Panc1 (cell line): ENCODE measurements around the gene REG3A. TPM values are rescaled to one million over a fixed set of nuclear protein-coding genes. Genes with fewer than 3 reads are reported as not detected.

Source experiments
- ATAC-seq: fragments of 200-7000 bp; cut with Tn5 transposase; 2 replicates; pipeline ENCODE4 v1.9.1; 2020; ENCODE audit warnings: mild to moderate bottlenecking, moderate library complexity
- BruUV-seq: library from RNA; stranded (reverse); fragments of 400-500 nt; replicated peaks from 2 replicates; lab custom pipeline; 2021; lab: Mats Ljungman, UMichigan
- CTCF ChIA-PET: fragments of 300-600 bp; sonication (Branson Sonifier 250); formaldehyde crosslinking; loops from one replicate; lab custom pipeline; 2022; ENCODE audit warnings: antibody characterized with exemption; lab: Charles Lee
- POLR2A ChIA-PET: fragments of 300-600 bp; sonication (Branson Sonifier 250); formaldehyde crosslinking; loops from one replicate; lab custom pipeline; 2022; ENCODE audit warnings: antibody characterized with exemption; lab: Charles Lee
- DNase-seq: peaks from one replicate; pipeline ENCODE4 v3.0.0-alpha.2; 2010; ENCODE audit warnings: low read depth, low spot score
- H3K27ac ChIP-seq: 2 replicates; pipeline ENCODE4 v1.5.1; 2011; ENCODE audit warnings: mild to moderate bottlenecking, low read length, inconsistent platforms
- H3K27me3 ChIP-seq: fragments of 200-500 bp; sonication (Bioruptor generic); 2 replicates; pipeline ENCODE4 v1.6.0; 2014; ENCODE audit warnings: low read length, inconsistent platforms; ENCODE audit not compliant: control insufficient read depth, insufficient read depth
- H3K36me3 ChIP-seq: fragments of 200-500 bp; sonication (Bioruptor generic); 2 replicates; pipeline ENCODE4 v1.5.1; 2014; ENCODE audit warnings: inconsistent platforms, mild to moderate bottlenecking, low read length, moderate library complexity; ENCODE audit not compliant: control insufficient read depth, insufficient read depth
- H3K4me1 ChIP-seq: 2 replicates; pipeline ENCODE4 v1.5.1; 2011; ENCODE audit warnings: inconsistent platforms, mild to moderate bottlenecking, low read length, moderate library complexity; ENCODE audit not compliant: control insufficient read depth, insufficient read depth
- H3K4me3 ChIP-seq, 2 experiments: 2 replicates each; pipeline ENCODE4 v1.5.1; 2011 to 2012; ENCODE audit warnings: low read depth in 2 of 2, low read length in 2 of 2, mild to moderate bottlenecking in 2 of 2, inconsistent platforms in 1 of 2, moderate library complexity in 1 of 2
- H3K9me3 ChIP-seq: fragments of 200-500 bp; sonication (Bioruptor generic); 2 replicates; pipeline ENCODE4 v1.5.1; 2014; ENCODE audit warnings: low read depth, mild to moderate bottlenecking, inconsistent platforms, low read length, moderate library complexity; ENCODE audit not compliant: control insufficient read depth, insufficient read depth
- POLR2AphosphoS5 ChIP-seq: IDR thresholded peaks from 2 replicates; pipeline ENCODE4 v1.6.1; 2012; ENCODE audit warnings: mild to moderate bottlenecking, low read depth, low read length, moderate library complexity
- SIN3A ChIP-seq: IDR thresholded peaks from 2 replicates; pipeline ENCODE4 v1.6.1; 2012; ENCODE audit warnings: low read depth, mild to moderate bottlenecking, low read length, moderate library complexity, borderline replicate concordance; ENCODE audit not compliant: insufficient read depth
- TCF7L2 ChIP-seq: IDR thresholded peaks from 2 replicates; pipeline ENCODE4 v1.6.1; 2011; ENCODE audit warnings: mild to moderate bottlenecking, low read depth, low read length, inconsistent platforms
- in situ Hi-C: cut with HindIII; loops from 2 replicates; pipeline ENCODE4 v1.10.0; 2016; ENCODE audit warnings: low sequenced_read_pairs, low pct_unique_long_range_greater_than_20kb
- intact Hi-C: fragments of 100-400 bp; cut with micrococcal nuclease; formaldehyde crosslinking; loops from one replicate; pipeline ENCODE4 v1.10.0; 2022; ENCODE audit not compliant: unreplicated experiment
- total RNA-seq: library from RNA; stranded (reverse); gene quantifications from one replicate; pipeline ENCODE4 v1.2.1, GENCODE V29; 2021; ENCODE audit not compliant: unreplicated experiment
- TF ChIP-seq, protein P1 (sequence below): fragments of 450-650 bp; IDR thresholded peaks from 2 replicates; pipeline ENCODE4 v1.5.1; 2017; ENCODE audit warnings: mild to moderate bottlenecking
- TF ChIP-seq, protein P2 (sequence below), 2 experiments: IDR thresholded peaks; 2 replicates each; pipeline ENCODE4 v1.6.1; 2011 to 2012; ENCODE audit warnings: low read depth in 2 of 2, control low read depth in 1 of 2, low read length in 1 of 2, mild to moderate bottlenecking in 1 of 2, moderate library complexity in 1 of 2; ENCODE audit not compliant: insufficient read depth in 1 of 2

The REG3A gene
- total RNA-seq, 1 experiment from 2014 or later: not detected

DNA sequence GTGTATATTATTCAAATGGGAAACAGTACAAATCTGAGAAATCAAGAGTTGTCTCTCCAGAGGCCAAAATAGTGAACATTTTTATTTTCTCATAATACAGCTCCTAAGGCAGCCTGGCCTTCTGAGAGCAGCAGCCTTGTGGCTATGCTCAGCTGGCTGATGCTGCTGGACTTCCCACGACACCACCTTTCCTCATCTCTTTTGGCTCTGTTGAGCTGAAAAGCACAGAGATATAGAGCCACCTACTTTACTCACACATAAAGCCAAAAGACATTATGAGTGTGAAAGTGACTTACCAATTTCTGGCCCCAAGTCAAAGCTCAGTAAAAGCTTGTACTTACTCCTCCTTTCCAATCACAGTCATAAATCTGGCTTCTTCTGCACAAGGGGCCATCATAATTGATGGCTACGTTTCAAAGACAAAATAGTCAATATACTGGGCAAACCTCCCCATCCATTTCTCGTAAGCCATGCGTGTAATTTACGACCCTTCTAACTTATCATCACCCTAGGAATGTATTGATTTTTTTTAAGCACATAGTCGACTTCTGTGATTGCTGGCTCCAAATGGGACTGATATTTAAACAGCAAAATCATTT lies 18.6 kb upstream of the REG3A start:
- Histone ChIP-seq H3K4me3 (no peak overlapping the region), H3K4me1 (no peaks in the 10 kb centered on the region), H3K27me3 (no peaks in the 10 kb centered on the region), H3K9me3 (peaks cover 11% of the 10 kb centered on the region; the same call in 1 of the 2 replicates), H3K36me3 (no peaks in the 10 kb centered on the region), H3K27ac (no peak overlapping the region)
- TF ChIP-seq, protein P1, sequence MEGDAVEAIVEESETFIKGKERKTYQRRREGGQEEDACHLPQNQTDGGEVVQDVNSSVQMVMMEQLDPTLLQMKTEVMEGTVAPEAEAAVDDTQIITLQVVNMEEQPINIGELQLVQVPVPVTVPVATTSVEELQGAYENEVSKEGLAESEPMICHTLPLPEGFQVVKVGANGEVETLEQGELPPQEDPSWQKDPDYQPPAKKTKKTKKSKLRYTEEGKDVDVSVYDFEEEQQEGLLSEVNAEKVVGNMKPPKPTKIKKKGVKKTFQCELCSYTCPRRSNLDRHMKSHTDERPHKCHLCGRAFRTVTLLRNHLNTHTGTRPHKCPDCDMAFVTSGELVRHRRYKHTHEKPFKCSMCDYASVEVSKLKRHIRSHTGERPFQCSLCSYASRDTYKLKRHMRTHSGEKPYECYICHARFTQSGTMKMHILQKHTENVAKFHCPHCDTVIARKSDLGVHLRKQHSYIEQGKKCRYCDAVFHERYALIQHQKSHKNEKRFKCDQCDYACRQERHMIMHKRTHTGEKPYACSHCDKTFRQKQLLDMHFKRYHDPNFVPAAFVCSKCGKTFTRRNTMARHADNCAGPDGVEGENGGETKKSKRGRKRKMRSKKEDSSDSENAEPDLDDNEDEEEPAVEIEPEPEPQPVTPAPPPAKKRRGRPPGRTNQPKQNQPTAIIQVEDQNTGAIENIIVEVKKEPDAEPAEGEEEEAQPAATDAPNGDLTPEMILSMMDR: no peak
- TF ChIP-seq, protein P2, sequence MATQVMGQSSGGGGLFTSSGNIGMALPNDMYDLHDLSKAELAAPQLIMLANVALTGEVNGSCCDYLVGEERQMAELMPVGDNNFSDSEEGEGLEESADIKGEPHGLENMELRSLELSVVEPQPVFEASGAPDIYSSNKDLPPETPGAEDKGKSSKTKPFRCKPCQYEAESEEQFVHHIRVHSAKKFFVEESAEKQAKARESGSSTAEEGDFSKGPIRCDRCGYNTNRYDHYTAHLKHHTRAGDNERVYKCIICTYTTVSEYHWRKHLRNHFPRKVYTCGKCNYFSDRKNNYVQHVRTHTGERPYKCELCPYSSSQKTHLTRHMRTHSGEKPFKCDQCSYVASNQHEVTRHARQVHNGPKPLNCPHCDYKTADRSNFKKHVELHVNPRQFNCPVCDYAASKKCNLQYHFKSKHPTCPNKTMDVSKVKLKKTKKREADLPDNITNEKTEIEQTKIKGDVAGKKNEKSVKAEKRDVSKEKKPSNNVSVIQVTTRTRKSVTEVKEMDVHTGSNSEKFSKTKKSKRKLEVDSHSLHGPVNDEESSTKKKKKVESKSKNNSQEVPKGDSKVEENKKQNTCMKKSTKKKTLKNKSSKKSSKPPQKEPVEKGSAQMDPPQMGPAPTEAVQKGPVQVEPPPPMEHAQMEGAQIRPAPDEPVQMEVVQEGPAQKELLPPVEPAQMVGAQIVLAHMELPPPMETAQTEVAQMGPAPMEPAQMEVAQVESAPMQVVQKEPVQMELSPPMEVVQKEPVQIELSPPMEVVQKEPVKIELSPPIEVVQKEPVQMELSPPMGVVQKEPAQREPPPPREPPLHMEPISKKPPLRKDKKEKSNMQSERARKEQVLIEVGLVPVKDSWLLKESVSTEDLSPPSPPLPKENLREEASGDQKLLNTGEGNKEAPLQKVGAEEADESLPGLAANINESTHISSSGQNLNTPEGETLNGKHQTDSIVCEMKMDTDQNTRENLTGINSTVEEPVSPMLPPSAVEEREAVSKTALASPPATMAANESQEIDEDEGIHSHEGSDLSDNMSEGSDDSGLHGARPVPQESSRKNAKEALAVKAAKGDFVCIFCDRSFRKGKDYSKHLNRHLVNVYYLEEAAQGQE (IDR thresholded peaks at IDR 0.05; ENCODE audit: insufficient read depth in 1 of 2, low read depth in 2 of 2, low read length in 1 of 2): no peak
- TF ChIP-seq TCF7L2 (no peak), POLR2AphosphoS5 (no peak), SIN3A (no peak)
- intact Hi-C loops (no loop called here), in situ Hi-C loops (no loop called here)
- no peak for ATAC-seq
- POLR2A ChIA-PET: no interaction called here
- no TSS peak for BruUV-seq
- CTCF ChIA-PET: no interaction called here
- no peak for DNase-seq

DNA sequence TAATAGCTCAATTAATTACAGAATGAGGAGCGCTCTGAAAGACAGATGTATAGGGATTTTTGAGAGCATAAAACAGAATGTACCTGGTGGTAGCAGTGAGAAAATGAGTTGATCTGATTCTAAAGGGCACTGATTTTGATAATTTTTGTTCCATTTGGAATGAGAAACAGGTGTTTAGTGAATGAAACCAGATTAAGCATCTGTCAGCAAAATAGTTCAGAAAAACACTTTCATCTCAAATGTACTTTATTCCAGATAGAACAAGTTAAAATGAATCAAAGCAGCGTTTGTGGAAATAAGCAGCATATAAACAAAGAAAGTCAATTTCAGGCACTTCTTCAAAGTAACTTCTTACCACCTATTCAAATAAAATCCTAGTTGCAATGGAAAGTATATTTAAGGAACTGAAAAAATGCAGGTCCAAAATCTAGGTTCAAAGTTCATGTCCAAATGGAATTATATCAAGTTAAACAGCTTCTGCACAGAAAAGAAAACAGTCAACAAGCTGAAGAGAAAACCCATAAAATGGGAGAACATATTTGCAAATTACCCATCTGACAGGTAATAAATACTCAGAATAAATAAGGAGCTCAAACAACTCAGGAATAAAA lies 11.9 kb upstream of the REG3A start:
- CTCF ChIA-PET: no interaction called here
- DNase-seq (no peak), ATAC-seq (no peak)
- H3K4me3 ChIP-seq: no peak overlapping the region
- H3K27ac ChIP-seq: no peak overlapping the region
- no TSS peak for BruUV-seq
- no peaks in the 10 kb centered on the region for H3K9me3 ChIP-seq
- intact Hi-C loops (no loop called here), in situ Hi-C loops (no loop called here)
- no peaks in the 10 kb centered on the region for H3K4me1 ChIP-seq
- H3K27me3 ChIP-seq: no peaks in the 10 kb centered on the region
- H3K36me3 ChIP-seq: no peaks in the 10 kb centered on the region
- TF ChIP-seq SIN3A (no peak), TCF7L2 (no peak), POLR2AphosphoS5 (no peak)
- TF ChIP-seq, protein P2 (IDR thresholded peaks at IDR 0.05; ENCODE audit: insufficient read depth in 1 of 2, low read depth in 2 of 2, low read length in 1 of 2): no peak
- TF ChIP-seq, protein P1: no peak
- POLR2A ChIA-PET: no interaction called here
